HG02678 (cell line): ENCODE results near the gene ETNK1.
"Not testable (repeated sequence)": the region's sequence is repeated elsewhere in the genome, so short reads cannot be mapped to it uniquely, and the experiment has no call there.

Source experiments
- ATAC-seq: cut with Tn5 transposase; IDR thresholded peaks from one replicate; pipeline ENCODE4 v1.9.1; 2021; ENCODE audit warnings: mild to moderate bottlenecking, moderate library complexity; ENCODE audit not compliant: unreplicated experiment

The ETNK1 gene

DNA sequence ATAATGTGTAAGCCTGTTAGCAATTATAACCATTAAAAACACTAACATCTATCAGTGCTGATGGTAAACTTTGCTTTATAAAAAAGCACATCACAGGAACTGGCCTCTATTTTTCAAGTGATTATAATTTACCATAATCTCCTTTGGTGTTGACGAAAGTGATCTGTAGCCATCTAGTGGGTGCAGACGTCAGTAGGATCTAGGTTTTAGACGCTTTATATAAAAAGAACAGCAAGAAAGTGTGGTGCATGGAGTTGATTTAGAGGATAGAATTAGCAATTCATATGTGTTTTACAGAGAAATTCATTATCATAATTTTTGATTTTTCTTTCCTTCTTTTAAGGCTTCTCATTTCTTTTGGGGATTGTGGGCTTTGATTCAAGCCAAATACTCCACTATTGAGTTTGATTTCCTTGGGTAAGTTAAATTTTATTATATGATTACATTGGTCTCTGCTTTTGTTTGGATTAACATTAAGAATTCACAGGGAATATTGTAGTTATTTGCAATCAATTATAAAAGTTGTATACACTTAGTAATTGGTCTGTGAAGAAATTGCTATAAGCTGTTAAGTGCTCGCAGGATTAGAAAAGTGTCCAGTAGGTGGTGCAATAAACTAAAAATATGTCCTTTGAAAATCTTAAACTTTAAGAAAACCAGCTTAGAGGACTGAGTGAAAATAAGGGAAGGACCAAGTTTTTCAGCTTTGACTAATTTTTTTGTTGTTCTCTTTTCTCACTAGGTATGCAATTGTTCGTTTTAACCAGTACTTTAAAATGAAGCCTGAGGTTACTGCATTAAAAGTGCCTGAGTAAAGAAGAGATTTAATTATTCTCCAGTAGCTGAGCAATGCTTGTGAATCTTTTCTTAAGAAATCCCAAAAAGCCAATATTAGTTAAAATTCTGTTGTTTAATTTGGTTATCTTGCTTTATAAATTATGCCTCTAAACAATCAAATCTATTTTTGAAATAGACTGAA, 59.5 kb downstream of the ETNK1 start:
- peak; percentile 40 for ATAC-seq

DNA sequence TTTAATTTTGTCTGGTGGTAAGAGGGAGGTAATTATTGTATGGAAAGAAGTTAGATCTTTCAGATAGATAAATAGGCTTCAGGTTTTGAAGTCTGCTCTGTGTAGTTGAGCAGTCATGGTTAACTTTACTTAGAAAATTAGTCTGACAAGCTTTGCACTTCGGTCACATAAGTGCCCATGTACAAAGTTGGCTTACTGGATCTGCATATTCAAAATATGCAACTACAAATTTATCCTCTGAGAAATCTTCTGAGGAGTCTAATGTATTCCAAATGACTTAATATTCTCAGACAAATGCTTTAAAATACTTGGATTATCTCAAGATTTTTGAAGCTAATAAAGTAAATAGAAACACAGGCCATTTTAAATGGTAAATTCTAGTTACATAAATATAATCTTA, 61.2 kb downstream of the ETNK1 start:
- ATAC-seq, result no peak

DNA sequence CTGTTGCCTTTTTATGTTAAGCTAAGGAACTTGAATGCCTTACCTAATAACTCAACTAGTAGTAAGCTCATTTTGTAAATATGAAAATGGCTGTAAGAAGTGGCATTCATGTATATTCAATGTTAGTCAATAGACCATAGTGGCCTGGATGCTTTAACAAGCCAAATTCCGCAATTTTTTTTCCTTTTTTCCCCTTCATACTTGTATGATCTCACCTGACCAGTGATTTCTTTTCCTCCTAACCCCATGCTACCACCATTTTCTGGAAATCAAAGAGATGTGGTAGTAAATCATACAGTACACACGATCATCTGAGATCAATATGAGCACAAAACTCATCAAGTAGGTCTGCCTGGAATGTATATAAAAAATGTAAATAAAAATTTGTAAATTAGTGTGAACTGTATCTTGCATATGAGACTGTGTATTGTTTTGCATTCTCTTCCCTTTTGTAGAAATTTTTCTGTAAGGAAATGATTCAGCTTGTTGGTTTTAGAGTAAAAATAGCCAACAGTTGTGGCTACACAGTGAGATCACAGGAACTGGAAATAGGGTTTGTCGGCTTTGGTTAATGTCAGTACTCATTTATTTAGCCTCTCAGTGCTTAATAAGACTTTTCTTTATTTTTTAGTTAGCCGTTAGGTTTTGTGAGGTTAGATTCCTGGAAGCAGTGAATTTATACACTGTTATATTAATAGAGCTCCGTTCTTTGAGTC, 62.5 kb downstream of the ETNK1 start:
- ATAC-seq, result peak; percentile 86

DNA sequence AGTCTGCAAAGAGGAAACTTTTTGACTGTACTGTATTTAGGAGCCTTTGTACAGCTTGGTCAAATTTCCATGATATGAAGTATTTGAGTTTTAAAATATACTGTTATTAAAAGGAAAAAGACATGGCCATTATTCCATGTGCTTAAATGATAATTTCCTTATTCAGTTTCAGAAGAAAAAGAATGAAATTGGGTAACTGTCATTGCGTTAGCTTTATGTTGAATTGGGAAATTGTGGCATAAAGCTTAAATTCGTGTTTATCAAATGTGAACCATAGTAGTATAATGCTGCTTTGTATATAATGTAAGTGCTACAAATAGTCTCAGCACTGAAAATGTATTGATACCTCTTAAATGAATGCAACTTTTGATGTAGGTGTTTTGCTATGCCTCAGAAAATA, 64.9 kb downstream of the ETNK1 start:
- no peak for ATAC-seq

DNA sequence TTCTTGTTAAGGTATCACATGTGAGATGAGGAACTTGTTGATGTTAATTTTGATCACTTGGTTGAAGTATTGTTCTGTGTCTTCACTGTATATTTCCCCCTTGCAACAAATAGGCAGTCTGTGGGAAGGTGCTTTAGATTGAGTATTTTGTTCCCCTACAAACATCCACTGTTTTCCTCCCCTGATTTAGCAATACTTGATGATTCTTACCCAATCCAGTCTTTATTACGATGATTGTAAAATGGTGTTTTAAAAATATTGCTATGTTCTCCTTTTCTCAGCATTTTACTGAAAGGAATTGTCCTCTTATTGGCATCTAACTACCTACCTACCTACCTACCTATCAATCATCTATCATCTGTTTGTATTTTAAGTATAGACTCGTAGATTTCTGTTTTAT, 66.3 kb downstream of the ETNK1 start:
- no peak for ATAC-seq

DNA sequence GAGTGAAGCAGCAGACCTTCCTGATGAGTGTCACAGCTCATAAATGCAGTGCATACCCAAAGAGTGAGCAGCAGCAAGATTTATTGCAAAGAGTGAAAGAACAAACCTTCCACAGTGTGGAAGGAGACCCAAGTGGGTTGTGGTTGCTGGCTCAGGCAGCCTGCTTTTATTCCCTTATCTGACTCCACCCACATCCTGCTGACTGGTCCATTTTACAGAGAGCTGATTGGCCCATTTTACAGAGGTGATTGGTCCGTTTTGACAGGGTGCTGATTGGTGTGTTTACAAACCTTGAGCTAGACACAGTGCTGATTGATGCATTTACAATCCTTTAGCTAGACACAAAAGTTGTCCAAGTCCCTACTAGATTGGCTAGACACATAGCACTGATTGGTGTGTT, 67.5 kb downstream of the ETNK1 start:
- not testable (repeated sequence) for ATAC-seq

DNA sequence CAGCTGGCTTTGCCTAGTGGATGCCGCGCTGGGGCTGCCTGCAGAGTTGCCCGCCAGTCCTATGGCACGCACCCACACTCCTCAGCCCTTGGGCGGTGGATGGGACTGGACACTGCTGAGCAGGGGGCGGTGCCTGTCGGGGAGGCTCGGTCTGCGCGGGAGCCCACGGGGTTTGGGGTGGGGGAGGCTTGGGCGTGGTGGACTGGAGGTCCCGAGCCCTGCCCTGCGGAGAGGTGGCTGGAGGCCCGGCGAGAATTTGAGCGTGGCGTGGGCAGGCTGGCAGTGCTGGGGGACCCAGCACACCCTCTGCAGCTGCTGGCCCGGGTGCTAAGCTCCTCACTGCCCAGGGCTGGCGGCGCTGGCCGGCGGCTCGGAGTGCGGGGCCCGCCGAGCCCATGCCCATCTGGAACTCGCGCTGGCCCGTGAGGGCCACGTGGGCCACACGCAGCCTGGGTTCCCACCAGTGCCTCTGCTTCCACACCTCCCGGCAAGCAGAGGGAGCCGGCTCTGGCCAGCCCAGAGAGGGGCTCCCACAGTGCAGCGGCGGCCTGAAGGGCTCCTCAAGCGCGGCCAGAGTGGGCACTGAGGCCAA, 68.1 kb downstream of the ETNK1 start:
- no peak for ATAC-seq

DNA sequence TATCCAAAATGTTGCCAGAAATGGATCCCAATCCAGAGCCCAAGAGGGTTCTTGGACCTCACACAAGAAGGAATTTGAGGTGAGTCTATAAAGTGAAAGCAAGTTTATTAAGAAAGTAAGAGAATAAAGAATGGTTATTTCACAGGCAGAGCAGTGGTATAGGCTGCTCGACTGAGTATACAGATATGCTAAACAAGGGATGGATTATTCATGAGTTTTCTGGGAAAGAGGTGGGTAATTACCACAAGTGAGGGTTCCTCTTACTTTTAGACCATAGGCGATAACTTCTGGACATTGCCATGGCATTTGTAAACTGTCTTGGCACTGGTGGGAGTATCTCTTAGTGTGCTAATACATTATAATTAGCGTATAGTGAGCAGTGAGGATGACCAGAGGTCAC, 73.6 kb downstream of the ETNK1 start:
- no peak for ATAC-seq

DNA sequence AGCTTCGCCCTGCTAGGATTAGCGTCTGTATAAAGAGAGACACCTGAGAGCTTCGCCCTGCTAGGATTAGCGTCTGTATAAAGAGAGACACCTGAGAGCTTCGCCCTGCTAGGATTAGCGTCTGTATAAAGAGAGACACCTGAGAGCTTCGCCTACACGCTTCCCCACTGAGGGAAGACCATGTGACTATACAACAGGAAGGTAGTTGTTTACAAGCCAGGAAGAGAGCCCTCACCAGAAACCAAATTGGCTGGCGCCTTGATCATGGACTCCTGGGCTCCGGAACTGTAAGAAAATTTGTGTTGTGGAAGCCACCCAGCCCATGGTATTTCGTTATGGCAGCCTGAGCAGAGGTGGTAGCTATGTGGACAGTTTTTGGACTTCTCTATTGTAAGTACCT, 74.7 kb downstream of the ETNK1 start:
- ATAC-seq, result not testable (repeated sequence)

DNA sequence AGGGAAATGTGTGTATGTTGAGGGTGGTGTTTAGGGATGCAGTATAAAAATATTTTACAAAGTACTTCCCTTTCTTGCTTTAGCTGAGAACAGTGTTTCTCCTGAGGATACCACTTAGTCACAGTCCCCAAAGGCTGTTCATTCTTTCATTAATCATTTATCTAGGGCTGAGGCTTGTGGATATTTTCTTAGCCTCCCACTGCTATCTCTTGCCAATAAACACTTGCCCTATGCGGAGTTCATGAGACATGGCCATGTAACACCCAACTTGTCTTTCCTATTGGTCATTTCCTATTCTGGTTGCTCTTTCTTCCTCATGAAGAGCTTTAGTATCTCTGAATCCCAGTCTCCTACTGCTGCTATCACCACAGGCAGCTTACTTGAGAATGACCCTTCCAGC, 75.1 kb downstream of the ETNK1 start:
- ATAC-seq, result no peak

DNA sequence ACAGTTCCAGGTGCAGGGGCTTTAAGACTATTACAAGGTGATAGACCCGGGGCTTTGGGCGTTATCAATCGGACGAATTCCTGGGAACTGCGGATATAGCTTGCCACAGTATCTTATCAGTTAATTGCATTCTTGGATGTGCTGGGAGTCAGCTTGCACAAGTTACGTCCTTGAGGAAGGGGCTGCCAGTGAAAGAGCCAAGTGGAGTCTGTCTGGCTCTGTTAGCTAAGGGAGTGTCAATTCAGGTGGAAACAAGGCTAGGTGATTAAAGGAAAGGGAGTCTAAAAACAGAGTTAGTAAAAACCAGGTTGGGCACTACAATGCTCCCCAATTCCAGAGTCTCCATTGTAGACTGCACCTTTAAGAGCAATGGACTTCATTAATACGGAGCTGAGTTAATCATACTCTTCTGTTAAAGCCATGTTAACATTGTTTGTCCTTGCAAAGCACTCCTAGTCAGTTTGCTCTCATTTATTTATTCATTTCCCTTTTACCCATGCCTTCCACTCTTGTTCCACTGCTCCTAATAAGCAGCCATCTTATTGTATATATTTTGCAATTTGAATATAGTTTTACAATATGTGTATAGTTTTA, 76.3 kb downstream of the ETNK1 start:
- ATAC-seq, result not testable (repeated sequence)

DNA sequence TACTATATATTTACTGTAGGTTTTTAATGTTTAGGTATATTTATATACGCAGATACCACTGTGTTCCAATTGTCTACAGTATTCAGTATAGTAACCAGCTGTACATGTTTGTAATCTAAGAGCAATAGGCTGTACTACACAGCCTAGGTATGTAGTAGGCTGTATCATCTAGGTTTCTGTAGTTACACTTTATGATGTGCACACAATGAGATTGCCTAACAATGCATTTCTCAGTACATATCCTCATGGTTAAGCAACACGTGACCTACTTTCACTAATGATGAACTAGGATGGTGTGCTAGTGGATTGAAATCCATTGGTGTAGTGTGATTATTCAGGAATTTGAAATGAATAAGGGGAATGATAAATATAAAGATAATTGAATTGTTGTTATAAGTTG, 77.7 kb downstream of the ETNK1 start:
- ATAC-seq, result no peak

DNA sequence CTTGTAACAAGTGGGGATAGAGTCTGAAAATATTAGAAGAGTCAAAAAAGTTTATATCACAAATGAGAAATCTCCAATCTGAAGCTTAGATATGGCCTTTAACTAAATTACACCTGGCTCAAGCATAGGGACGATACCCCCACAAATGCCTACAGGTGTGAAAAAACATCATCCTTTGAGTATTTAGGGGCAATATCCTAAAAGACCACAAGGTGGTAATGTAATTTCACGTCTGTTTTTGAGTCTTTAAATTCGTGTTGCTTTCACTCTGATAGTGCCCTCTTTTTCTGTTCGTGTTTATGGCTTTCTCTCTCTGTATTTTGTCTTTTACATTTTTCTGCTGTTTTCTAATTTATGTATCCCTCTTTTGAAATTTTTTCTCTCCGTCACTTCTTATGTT, 84.3 kb downstream of the ETNK1 start:
- peak; percentile 77 for ATAC-seq

DNA sequence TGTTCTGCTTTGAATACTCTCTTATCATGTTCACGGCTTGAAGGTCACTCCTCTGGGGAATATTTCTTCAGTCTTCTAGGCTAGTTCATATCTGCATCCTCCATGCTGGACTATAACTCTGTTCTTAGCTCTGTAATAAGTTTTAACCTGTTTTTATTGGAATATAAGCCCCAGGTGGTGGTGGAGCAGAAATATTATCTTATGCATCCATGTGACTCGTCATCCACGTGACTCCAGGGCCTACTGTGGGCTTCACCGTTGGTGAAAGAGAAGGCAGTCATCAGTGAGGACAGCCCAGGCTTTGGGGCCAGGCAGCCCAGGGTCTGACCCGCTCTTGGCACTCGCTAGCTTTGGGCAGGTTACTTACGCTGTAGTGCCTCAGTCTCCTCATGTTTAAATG, 87.1 kb downstream of the ETNK1 start:
- no peak for ATAC-seq

DNA sequence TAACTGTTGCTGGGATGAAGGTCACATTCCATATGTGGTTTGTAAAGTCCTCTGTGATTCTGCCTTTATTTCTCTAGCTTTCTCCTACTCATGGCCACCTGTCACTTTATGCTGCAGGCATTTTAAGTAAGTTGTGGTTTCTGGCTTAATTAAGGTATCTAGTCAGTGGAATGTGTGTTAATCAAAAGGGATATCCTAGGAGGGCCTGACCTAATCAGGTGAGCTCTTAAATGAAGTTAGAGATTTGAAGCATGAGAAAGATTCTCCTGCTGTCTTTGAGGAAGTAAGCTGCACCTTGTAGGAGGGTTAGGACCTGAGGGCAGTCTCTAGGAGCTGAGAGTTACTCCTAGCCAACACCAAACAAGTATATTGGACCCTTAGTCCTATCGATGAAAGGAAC, 90.3 kb downstream of the ETNK1 start:
- ATAC-seq, result no peak

DNA sequence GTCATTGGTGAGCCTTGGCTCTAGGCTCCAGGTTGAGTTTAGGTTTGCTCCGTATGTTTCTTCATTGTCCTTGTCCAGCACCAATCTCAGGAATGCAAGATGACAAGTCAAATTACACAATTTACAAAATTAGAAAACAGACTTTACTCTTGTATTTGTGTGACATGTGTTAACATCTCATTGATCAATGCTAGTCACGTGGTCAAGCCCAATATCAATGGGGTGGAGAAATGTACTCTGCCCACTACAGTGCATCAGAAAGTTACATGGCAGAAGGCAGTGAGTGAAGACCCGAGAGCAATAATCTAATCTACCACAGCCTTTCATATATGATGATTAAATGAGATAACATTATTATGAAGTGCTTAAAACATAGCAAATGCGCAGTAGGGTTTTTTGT, 94.8 kb downstream of the ETNK1 start:
- no peak for ATAC-seq

DNA sequence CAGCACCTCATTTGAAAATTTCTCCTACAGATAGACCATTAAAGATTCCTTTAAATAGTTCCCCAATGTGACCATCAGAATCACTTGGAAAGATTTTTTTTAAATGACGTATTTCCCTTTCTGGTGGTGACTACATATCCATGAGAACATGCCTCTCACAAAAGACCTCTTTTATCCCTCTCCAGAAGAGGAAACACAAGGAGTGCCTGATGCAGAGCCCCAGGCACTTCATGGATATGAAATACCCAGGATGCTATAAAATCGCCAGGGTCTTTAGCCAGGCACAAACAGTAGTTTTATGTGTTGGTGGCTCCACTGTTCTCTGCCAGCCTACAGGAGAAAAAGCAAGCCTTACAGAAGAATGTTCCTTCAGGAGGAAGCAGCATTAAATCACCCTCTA, 97.1 kb downstream of the ETNK1 start:
- no peak for ATAC-seq

DNA sequence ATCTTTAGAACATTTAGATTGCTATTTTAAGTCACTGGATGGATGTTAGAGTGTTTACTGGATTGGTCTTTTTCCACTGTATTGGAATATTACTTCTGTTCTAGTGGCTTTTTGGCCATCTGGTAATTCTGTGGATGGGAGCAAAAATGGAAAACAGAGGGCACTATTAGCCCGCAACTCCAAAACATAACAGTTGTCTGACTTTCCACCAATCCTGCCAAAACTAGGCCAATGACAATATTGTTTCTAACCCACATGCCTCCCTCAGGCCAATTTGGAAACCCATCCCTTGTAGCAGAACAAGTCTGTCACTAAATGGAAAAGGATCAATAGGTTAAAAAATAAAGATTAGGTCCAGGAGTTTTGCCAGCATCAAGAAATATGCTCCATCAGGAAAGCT, 97.8 kb downstream of the ETNK1 start:
- no peak for ATAC-seq

DNA sequence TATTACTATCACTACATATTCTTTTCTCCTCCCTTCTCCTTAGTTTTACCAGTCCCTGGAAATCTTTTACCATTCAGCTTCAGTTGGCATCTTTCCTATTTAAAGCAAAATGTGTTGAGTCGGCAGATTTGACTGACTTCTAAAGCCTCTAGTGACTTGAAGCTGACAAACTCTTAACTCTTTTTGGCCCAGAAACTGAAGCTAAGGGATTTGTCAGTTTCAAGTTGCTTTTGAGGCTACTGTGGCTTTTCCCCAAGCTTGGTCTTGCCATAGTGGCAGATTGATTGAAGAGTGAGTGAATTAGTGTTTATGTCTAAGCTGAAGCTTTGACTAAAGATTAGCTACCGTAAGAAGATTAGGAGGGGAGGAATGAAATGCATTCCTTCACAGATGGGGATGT, 104.0 kb downstream of the ETNK1 start:
- no peak for ATAC-seq

DNA sequence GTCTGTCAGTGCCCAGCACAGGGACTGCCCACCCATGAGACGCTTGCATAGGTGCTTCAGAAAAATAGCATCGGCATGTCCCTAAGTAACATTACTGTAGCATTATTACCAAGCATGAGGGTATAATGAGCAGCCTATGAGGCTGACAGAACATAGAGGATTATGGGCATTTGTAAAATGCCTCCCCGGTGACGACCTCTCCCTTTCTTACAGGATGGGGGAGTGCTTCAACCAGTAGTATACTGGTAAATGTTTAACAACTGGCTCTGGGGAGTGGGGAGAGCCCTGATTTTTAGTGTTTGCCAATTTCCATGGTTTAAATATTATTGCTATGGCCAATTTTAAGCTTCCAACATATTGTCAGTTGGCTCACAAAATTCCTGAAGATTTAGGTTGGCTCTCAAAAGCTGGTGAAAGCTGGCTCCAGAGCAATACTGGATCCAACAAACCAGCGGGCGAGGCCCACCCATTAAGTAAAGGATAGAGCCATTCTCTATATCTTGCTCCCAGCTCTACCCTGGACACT, 104.5 kb downstream of the ETNK1 start:
- no peak for ATAC-seq

DNA sequence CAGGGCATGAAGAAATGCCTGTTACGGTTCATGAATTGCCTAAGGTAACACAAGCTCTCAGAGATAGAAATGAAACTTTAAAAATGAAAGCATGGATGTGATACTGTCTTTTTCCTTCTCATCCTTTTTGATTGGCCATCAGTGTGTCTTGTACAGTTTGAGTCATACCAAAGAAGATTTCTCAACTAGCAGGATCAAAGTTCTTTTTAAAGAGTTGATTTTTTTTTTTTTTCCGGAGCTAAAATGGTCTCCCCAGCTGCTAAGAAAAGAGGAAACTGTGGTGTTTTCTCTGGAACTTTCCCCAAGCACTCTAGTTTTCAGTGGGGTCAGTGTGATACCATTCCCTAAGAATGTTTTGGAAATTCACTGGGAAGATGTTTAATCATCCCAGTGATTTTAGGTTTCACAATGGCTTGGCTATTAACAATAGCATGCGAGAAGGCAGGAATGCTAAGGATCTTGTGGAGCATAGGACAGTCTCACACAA, 105.0 kb downstream of the ETNK1 start:
- ATAC-seq, result no peak
